ENCODE results near the gene DENND5A. TPM values are rescaled to one million over a fixed set of nuclear protein-coding genes. Genes with fewer than 3 reads are reported as not detected.

DENND5A gene
- total and polyA plus RNA-seq, 3 donors from 2014 or later = 51.2 to 88.8 (median 73.6) TPM

DNA sequence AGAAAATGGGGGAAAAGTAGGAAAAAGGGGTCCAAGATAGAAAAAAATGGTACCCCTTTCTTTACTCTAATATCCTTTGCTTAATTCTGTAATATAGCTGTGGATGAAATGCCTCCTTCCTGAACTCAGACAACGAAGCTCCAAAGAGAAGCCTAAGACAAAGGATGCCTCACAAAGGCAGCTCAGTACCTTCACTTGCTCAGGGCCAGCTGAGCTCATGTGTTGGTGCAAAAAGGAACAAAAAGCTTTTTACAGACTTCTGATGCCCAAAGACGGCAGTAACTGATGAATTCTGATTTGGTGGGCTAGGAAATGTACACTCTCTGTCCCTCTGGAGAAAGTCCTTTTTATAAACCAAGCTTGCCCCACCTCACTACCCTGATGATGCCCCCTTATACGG, 77.5 kb downstream of the DENND5A start:
- H3K36me3 ChIP-seq (ENCODE audit: low read depth, missing control alignments) = no peaks in the 10 kb centered on the region
- no peak overlapping the region for H3K4me3 ChIP-seq
- H3K4me1 ChIP-seq = no peaks in the 10 kb centered on the region
- H3K27ac ChIP-seq = no peak overlapping the region
- intact Hi-C loops (cut with DNase I; ENCODE audit: low total_unique reads) = no loop called here
- no peaks in the 10 kb centered on the region for H3K27me3 ChIP-seq
- WGBS, 2 donors = 90 to 97% methylated on average over 3 of the region's 3 CpGs
- TF ChIP-seq, protein P1, sequence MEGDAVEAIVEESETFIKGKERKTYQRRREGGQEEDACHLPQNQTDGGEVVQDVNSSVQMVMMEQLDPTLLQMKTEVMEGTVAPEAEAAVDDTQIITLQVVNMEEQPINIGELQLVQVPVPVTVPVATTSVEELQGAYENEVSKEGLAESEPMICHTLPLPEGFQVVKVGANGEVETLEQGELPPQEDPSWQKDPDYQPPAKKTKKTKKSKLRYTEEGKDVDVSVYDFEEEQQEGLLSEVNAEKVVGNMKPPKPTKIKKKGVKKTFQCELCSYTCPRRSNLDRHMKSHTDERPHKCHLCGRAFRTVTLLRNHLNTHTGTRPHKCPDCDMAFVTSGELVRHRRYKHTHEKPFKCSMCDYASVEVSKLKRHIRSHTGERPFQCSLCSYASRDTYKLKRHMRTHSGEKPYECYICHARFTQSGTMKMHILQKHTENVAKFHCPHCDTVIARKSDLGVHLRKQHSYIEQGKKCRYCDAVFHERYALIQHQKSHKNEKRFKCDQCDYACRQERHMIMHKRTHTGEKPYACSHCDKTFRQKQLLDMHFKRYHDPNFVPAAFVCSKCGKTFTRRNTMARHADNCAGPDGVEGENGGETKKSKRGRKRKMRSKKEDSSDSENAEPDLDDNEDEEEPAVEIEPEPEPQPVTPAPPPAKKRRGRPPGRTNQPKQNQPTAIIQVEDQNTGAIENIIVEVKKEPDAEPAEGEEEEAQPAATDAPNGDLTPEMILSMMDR (IDR thresholded peaks at IDR 0.05) = no peak
- TF ChIP-seq POLR2A (IDR thresholded peaks at IDR 0.05) = no peak
- no peak for DNase-seq
- H3K9me3 ChIP-seq = no peaks in the 10 kb centered on the region

DNA sequence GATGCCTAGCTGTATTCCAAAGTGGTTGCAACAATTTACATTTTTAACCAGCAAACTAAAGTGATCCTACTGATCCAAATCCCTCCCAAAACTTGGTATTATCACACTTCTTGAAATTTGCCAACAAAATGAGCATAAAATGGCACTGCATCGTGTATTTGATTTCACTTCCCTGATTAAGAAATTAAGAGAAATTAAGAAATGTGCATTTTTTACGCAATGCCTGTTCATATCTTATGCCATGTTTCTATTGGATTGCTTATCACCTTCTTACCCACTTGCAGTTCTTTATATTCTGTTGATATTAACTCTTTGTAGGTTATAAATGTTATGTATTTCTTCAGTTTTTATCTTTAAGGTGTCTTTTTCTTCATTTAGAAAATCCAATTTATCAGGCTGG, 80.6 kb downstream of the DENND5A start:
- TF ChIP-seq, protein P1 (IDR thresholded peaks at IDR 0.05) = no peak
- TF ChIP-seq POLR2A (IDR thresholded peaks at IDR 0.05) = no peak
- Histone ChIP-seq H3K36me3 (ENCODE audit: low read depth, missing control alignments) (no peaks in the 10 kb centered on the region), H3K27me3 (no peaks in the 10 kb centered on the region), H3K27ac (no peak overlapping the region), H3K4me3 (no peak overlapping the region), H3K4me1 (no peaks in the 10 kb centered on the region), H3K9me3 (no peaks in the 10 kb centered on the region)
- WGBS, 2 donors = 92 to 99% methylated on average over 2 of the region's 2 CpGs
- DNase-seq = no peak
- intact Hi-C loops (cut with DNase I; ENCODE audit: low total_unique reads) = no loop called here

DNA sequence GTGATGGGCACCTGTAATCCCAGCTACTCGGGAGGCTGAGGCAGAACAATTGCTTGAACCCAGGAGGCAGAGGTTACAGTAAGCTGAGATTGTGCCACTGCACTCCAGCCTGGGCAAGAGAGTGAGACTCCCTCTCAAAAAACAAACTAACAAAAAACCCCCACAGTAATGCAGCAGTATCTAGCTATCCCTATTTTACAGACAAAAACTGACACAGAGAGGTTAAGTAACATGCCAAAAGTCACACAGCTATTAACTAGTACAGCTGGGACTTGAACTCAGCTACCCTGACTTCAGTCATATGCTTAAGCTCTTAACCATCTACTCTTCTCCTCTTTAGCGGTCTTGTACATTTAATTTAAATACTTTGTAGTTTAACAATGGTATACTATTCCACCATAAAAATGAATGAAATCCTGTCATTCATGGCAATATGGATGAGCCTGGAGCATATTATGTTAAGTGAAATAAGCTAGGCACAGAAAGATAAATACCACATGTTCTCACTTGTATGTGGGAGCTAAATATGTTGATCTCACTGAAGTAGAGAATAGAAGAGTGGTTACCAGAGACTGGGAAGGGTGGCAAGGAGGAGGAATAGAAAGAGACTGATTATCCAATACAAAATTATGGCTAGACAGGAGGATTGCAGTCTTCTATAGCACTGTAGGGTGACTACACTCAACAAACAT, 82.8 kb downstream of the DENND5A start:
- H3K36me3 ChIP-seq (ENCODE audit: low read depth, missing control alignments) = no peaks in the 10 kb centered on the region
- H3K27ac ChIP-seq = no peak overlapping the region
- H3K9me3 ChIP-seq = no peaks in the 10 kb centered on the region
- no peak overlapping the region for H3K4me3 ChIP-seq
- TF ChIP-seq, protein P1 (IDR thresholded peaks at IDR 0.05) = no peak
- TF ChIP-seq POLR2A (IDR thresholded peaks at IDR 0.05) = no peak
- no peaks in the 10 kb centered on the region for H3K4me1 ChIP-seq
- H3K27me3 ChIP-seq = no peaks in the 10 kb centered on the region
- 94% methylated on average over 2 of the region's 2 CpGs for WGBS, 2 donors
- DNase-seq = no peak
- intact Hi-C loops (cut with DNase I; ENCODE audit: low total_unique reads) = no loop called here

DNA sequence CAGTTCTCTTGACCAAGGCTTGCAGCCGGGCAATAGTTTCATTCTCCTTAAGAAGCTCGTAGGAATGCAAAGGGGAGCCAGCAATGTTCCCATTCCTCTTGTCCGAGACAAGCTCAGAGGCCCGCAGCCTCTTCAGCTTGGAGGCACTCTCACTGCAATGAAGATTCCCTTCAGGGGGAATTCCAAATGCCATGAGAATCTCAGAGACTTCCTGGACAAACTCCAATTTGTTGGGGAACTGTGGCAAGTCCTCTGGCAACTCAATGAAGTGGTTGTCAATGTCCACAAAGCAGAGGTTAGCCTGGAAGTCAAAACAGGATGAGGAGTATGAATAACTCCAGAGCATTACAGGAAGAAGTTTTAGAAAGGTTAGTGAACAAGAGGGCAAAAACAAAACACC, 84.4 kb downstream of the DENND5A start:
- Histone ChIP-seq H3K9me3 (no peaks in the 10 kb centered on the region), H3K27me3 (no peaks in the 10 kb centered on the region), H3K4me3 (no peak overlapping the region), H3K27ac (no peak overlapping the region), H3K36me3 (ENCODE audit: low read depth, missing control alignments) (no peaks in the 10 kb centered on the region), H3K4me1 (no peaks in the 10 kb centered on the region)
- no peak for DNase-seq
- intact Hi-C loops (cut with DNase I; ENCODE audit: low total_unique reads) = no loop called here
- 80 to 89% methylated on average over 4 of the region's 4 CpGs for WGBS, 2 donors
- TF ChIP-seq POLR2A (IDR thresholded peaks at IDR 0.05) = no peak

DNA sequence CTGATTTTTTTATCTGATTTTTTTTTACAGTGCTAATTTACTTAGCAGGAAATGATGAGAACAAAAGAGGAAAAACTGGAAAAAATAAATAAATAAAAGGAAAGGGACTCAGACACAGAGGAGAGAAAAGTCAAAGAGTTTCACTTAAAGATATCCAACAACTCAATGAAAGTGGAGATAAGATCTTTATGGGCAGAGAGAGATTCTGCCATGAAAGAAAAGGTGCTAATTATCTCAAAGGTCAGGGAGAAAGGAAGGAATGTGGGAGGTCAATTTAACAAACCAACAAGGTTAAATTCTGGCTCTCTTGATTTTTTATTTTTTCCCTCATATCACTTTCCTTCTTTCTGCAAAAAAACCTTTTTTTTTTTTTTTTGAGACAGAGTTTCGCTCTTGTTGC, 86.0 kb downstream of the DENND5A start:
- no peaks in the 10 kb centered on the region for H3K36me3 ChIP-seq (ENCODE audit: low read depth, missing control alignments)
- no peak for DNase-seq
- H3K4me1 ChIP-seq = no peaks in the 10 kb centered on the region
- H3K4me3 ChIP-seq = no peak overlapping the region
- intact Hi-C loops (cut with DNase I; ENCODE audit: low total_unique reads) = no loop called here
- TF ChIP-seq, protein P1 (IDR thresholded peaks at IDR 0.05) = no peak
- no peak for TF ChIP-seq POLR2A (IDR thresholded peaks at IDR 0.05)
- H3K27me3 ChIP-seq = no peaks in the 10 kb centered on the region
- 93 to 100% methylated on average over 1 of the region's 1 CpG for WGBS, 2 donors
- no peak overlapping the region for H3K27ac ChIP-seq
- H3K9me3 ChIP-seq = no peaks in the 10 kb centered on the region
